Measurements from ENCODE around the gene PRPH. TPM values are rescaled to one million over a fixed set of nuclear protein-coding genes. Genes with fewer than 3 reads are reported as not detected.
"Not testable (repeated sequence)": the region's sequence is repeated elsewhere in the genome, so short reads cannot be mapped to it uniquely, and the experiment has no call there.

Gene PRPH
- not detected for total RNA-seq

GRCh38 chr12:49295082-49295936 lies at the start of gene PRPH:
PRPH (plus strand) TSS chr12:49295147; CDS start chr12:49295201, 54 bp downstream.
- Mint-ChIP-seq H3K4me1 (peaks cover 8% of the 10 kb centered on the region), H3K36me3 (no peaks in the 10 kb centered on the region), H3K9me3 (no peaks in the 10 kb centered on the region), H3K4me3 (no peak within 1 kb of the TSS), H3K27me3 (peaks cover 61% of the 10 kb centered on the region), H3K27ac (no peak within 1 kb of the TSS)
- no peak for DNase-seq

- Mint-ChIP-seq H3K27me3 (no peaks in the 10 kb centered on the region), H3K4me1 (peaks cover 3% of the 10 kb centered on the region), H3K4me3 (no peak overlapping the region), H3K36me3 (no peaks in the 10 kb centered on the region), H3K27ac (no peak overlapping the region), H3K9me3 (no peaks in the 10 kb centered on the region)
- no peak for DNase-seq
Observed at GRCh38 chr12:49251357-49251756, 43.6 kb upstream of the PRPH start.

- Mint-ChIP-seq H3K27ac (no peak overlapping the region), H3K4me3 (no peak overlapping the region), H3K9me3 (no peaks in the 10 kb centered on the region), H3K27me3 (no peaks in the 10 kb centered on the region), H3K36me3 (no peaks in the 10 kb centered on the region), H3K4me1 (peaks cover 3% of the 10 kb centered on the region)
- DNase-seq = no peak
Observed at GRCh38 chr12:49253033-49253623, 41.8 kb upstream of the PRPH start.

GRCh38 chr12:49255456-49255855 lies 39.5 kb upstream of the PRPH start:
- H3K27me3 Mint-ChIP-seq, H3K27ac Mint-ChIP-seq, H3K4me1 Mint-ChIP-seq, DNase-seq, H3K4me3 Mint-ChIP-seq, H3K9me3 Mint-ChIP-seq, H3K36me3 Mint-ChIP-seq: not testable (repeated sequence)

- Mint-ChIP-seq H3K27me3 (no peaks in the 10 kb centered on the region), H3K4me1 (peaks cover 5% of the 10 kb centered on the region), H3K27ac (no peak overlapping the region), H3K9me3 (no peaks in the 10 kb centered on the region), H3K4me3 (no peak overlapping the region), H3K36me3 (no peaks in the 10 kb centered on the region)
- DNase-seq = no peak
Observed at GRCh38 chr12:49255857-49256637, 38.9 kb upstream of the PRPH start.

GRCh38 chr12:49257508-49258184 lies 37.3 kb upstream of the PRPH start:
- H3K27ac Mint-ChIP-seq, H3K4me3 Mint-ChIP-seq, H3K9me3 Mint-ChIP-seq, H3K27me3 Mint-ChIP-seq, H3K4me1 Mint-ChIP-seq, DNase-seq, H3K36me3 Mint-ChIP-seq: not testable (repeated sequence)

GRCh38 chr12:49259452-49259851 lies 35.5 kb upstream of the PRPH start:
- H3K27me3 Mint-ChIP-seq = no peaks in the 10 kb centered on the region
- no peak for DNase-seq
- H3K27ac Mint-ChIP-seq = no peak overlapping the region
- H3K36me3 Mint-ChIP-seq = no peaks in the 10 kb centered on the region
- H3K9me3 Mint-ChIP-seq = no peaks in the 10 kb centered on the region
- H3K4me3 Mint-ChIP-seq = no peak overlapping the region
- H3K4me1 Mint-ChIP-seq = peaks cover 10% of the 10 kb centered on the region

- no peaks in the 10 kb centered on the region for H3K27me3 Mint-ChIP-seq
- H3K9me3 Mint-ChIP-seq = no peaks in the 10 kb centered on the region
- no peak overlapping the region for H3K4me3 Mint-ChIP-seq
- no peak overlapping the region for H3K27ac Mint-ChIP-seq
- DNase-seq = no peak
- no peaks in the 10 kb centered on the region for H3K36me3 Mint-ChIP-seq
- H3K4me1 Mint-ChIP-seq = peaks cover 10% of the 10 kb centered on the region
Observed at GRCh38 chr12:49260166-49260565, 34.8 kb upstream of the PRPH start.

- Mint-ChIP-seq H3K4me1 (peaks cover 14% of the 10 kb centered on the region), H3K4me3 (no peak overlapping the region), H3K36me3 (peaks cover 4% of the 10 kb centered on the region)
Observed at GRCh38 chr12:49260571-49261363, 34.2 kb upstream of the PRPH start.

GRCh38 chr12:49261721-49262120 lies 33.2 kb upstream of the PRPH start:
- H3K36me3 Mint-ChIP-seq = peaks cover 11% of the 10 kb centered on the region
- H3K4me1 Mint-ChIP-seq = peaks cover 18% of the 10 kb centered on the region
- H3K9me3 Mint-ChIP-seq = no peaks in the 10 kb centered on the region
- no peak overlapping the region for H3K27ac Mint-ChIP-seq
- DNase-seq = no peak
- H3K4me3 Mint-ChIP-seq = no peak overlapping the region
- no peaks in the 10 kb centered on the region for H3K27me3 Mint-ChIP-seq

More at GRCh38 chr12:49260571-49261363, 34.2 kb upstream of the PRPH start:
- Mint-ChIP-seq H3K9me3 (no peaks in the 10 kb centered on the region), H3K27ac (no peak overlapping the region), H3K27me3 (no peaks in the 10 kb centered on the region)
- no peak for DNase-seq

- peaks cover 25% of the 10 kb centered on the region for H3K36me3 Mint-ChIP-seq
- peak overlapping the region; percentile 87 for H3K4me3 Mint-ChIP-seq
- peaks cover 31% of the 10 kb centered on the region for H3K4me1 Mint-ChIP-seq
- no peaks in the 10 kb centered on the region for H3K9me3 Mint-ChIP-seq
- no peak overlapping the region for H3K27ac Mint-ChIP-seq
- DNase-seq = no peak
- no peaks in the 10 kb centered on the region for H3K27me3 Mint-ChIP-seq
Observed at GRCh38 chr12:49263400-49263763, 31.6 kb upstream of the PRPH start.

- peak overlapping the region; percentile 96 for H3K4me3 Mint-ChIP-seq
- peak overlapping the region; percentile 86 for H3K27ac Mint-ChIP-seq
- no peaks in the 10 kb centered on the region for H3K9me3 Mint-ChIP-seq
- H3K36me3 Mint-ChIP-seq = peaks cover 35% of the 10 kb centered on the region
- DNase-seq = peak; percentile 72
- peaks cover 34% of the 10 kb centered on the region for H3K4me1 Mint-ChIP-seq
- H3K27me3 Mint-ChIP-seq = no peaks in the 10 kb centered on the region
Observed at GRCh38 chr12:49264466-49264872, 30.5 kb upstream of the PRPH start.

- Mint-ChIP-seq H3K4me3 (peak within 1 kb of the TSS; percentile 96), H3K36me3 (peaks cover 41% of the 10 kb centered on the region), H3K4me1 (peaks cover 37% of the 10 kb centered on the region), H3K27ac (peak within 1 kb of the TSS; percentile 97), H3K27me3 (no peaks in the 10 kb centered on the region), H3K9me3 (no peaks in the 10 kb centered on the region)
- peak; percentile 96 for DNase-seq
Observed at GRCh38 chr12:49264873-49265792, 29.8 kb upstream of the PRPH start, which contains the start of gene TUBA1C. TUBA1C (plus strand) TSS chr12:49265082; CDS start chr12:49265182, 100 bp downstream.
